Nucleus accumbens (tissue), 56 donors: Measurements from ENCODE around the gene NFE2.

Experiments
- DNase-seq, 56 donors: peaks; one replicate each; lab custom pipeline; 2025; lab: John Stamatoyannopoulos, UW

Gene NFE2

GRCh38 chr12:54311051-54311450 is 10.2 kb upstream of the NFE2 start:
- no peak for DNase-seq

DNA sequence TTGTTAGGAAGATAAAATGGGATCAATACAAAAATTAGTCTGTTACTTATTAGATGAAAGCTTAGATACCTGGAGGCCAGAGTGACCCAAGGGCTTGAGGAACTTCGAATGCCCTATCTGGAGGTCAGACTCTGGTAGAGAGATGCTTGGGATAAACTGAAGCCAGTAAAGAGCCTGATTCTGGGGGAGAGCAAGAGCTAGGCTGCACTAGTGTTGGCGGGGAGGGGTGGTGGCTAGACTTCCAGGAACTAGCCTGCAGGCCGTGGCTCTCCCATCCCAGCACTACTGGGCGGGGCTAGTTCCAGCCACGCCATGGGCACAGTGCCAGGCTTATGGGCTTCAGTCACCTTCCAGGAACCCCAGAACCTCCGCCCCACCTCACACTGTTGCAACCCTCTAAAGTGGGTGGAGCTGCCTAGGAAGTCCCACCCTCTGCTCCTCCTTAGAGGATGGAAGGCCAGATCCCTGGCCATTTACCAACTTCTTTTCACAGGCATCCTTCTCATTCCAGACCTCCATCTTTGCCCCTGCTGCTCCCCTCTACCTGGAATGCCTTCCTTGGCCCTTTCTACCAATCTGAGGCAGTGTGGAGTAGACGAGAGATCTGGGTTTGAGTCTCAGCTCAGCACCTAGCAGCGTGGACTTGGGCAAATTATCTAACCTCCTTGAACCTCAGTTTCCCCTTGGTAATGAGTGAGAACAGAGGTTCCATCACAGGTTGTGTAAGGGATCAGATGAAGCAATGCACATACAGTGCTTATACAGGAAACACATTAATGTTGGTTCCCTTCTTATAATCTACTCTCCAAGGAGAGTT is 6.3 kb upstream of the NFE2 start:
- DNase-seq, result no peak

DNA sequence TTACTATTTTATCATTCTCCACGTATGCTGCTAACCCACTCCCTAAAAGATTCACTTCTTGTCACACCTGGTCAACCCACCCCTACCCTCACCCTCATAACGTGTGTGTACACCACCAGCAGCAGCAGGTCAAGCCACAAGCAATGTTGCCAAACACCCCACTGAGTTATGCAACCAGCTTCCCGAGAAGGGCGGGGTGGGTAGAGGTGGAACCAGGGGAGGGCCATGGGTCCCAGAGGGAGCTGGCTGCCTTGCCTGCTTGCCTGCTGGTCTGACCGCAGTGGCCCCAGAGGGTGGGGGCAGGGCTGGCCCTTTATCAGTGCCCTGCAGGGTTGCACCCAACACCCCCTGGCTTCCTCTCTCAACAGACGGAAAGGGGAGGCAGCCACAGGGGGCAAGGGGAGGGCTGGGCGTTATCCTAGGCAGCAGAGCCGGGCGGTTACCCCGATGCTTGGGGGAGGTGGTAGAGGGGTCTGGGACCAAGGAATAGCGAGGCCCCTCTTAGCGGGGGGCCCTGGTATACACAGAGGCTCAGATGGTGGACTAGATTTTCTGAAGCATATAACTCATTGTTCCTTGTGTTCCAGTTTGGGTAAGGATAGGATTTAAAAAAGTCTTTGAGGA is 3.5 kb upstream of the NFE2 start:
- DNase-seq, result peak in 3 of 56 donors; percentile 9 to 49 (median 27)

GRCh38 chr12:54303640-54304039 is 2.8 kb upstream of the NFE2 start:
- no peak for DNase-seq

GRCh38 chr12:54301428-54302048 is 723 bp upstream of the NFE2 start:
- no peak for DNase-seq

GRCh38 chr12:54300225-54300731 is 537 bp downstream of the NFE2 start:
- no peak for DNase-seq

DNA sequence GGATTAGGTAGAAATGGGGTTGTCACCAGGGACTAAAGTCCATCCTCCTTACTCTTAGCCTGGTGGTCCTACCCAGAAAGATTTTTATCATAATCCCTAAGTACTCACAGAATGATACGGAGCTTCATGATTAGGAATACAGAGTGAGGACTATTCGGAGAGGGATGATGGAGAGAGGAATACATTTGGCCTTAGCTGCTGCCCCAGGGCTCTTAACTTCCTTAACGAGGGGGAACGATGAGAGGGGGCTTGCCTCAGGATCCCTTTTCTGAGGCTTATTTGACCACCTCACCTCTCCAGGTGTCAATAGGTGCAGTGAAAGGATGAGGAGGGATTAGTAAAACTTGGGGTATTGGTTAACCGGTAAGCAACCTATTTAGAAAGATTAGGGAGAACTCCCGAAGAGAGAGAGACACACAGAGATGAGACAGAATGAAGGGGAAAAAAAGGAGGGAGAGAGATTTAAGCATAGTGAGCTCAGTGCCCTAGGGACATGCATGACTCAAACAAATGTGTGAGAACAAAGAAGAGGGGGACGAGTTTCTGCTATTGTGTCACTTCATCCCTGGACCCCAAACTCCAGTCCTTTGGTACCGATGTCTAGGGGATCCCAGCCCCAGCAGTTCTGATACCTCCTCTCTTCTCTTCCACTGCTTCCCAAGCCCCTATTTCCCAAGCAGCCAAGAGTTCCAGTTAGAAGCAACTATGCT is 1.1 kb downstream of the NFE2 start:
- no peak for DNase-seq

- DNase-seq, result no peak
These were observed 1.9 kb downstream of the NFE2 start for GRCh38 chr12:54298904-54299303.

- DNase-seq, result no peak
These were observed 4.3 kb downstream of the NFE2 start for GRCh38 chr12:54296393-54297099.

DNA sequence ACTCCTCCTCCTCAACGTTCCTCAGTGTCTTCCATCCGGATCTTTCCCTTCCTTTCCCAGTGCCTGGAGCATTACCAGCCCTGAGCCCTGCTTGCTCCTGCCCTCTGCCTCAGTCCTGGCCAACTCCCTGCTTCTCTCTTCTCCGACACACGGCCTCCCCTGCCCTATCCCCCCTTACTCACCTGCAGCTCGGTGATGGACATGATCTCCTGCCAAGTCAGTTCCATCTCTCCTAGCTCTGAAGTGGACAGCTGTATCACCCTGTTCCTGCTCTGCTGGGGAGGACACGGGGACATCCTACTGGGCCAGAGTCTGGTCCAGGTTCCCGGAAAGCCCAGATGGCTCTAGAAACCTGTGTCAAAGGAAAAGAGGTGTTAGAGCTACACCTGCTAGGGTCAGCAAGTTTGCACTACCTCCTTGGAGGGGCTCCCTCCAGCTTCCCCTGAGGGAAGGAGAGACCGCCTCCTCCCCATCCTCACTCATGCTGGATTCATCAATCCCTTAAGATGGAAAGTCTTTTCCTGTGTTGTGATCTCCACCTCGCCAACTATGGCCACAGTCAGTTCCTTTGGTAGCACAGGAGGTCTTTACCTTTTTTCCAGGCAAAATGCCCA is 5.8 kb downstream of the NFE2 start:
- DNase-seq, result peak in 3 of 56 donors; percentile 26 to 40 (median 34)

- peak in 46 of 56 donors; percentile 11 to 86 (median 60) for DNase-seq
These were observed 6.5 kb downstream of the NFE2 start for GRCh38 chr12:54294152-54294952.

DNA sequence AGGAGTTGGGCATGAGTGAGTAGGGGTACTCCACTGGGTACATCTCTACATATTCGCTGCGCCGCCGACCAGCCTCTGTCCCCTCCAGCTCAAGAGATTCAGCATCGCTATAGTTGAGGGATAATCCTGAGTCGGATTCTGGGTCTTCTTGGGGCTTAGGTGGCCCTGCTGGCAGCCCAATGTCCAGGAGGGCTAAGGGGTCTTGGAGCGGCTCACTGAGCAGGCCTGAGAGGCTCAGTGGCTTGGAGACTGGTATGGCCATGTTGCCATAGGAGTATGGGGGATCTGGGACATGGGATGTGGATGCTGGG is 7.9 kb downstream of the NFE2 start:
- DNase-seq, result no peak

DNA sequence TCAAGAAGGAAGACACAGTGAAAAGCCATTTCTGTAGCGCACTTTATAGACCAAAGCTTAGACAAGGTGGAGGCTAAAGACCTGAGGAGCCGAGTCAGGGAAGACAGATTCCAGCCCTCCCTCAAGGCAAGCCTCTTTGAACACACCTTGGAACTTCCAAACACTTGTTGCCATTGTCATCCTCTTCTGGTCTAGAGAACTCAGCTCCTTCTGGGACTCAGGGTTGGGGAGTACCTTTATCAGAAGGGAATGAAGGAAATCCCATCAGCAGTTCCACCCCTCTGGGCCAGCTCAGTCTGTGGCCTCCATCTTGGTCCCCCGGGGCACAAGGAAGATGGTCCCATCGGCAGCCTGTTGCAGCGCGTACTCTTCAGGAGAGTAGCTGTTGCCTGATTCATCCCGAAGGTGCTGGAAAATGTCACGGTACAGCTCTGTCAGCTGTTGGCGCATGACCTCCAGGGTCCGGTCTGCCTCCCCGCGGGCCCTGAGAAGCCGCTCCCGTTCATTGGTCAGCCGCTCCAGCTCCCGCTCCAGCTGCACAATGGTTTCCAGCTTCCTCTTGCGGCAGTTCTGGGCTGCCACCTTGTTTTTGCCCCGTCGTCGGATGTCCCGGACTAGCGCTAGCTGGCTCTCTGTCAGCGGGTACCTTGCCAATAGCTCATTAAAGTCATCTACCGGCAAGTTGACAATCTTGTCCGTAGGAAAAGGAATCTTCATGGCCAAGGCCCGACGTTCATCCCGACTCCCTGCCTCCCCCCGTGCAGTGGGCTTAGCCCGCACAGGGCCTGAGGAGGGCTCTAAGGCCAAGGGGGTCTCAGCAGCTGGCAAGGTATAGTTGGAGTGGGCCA is 8.5 kb downstream of the NFE2 start:
- no peak for DNase-seq

DNA sequence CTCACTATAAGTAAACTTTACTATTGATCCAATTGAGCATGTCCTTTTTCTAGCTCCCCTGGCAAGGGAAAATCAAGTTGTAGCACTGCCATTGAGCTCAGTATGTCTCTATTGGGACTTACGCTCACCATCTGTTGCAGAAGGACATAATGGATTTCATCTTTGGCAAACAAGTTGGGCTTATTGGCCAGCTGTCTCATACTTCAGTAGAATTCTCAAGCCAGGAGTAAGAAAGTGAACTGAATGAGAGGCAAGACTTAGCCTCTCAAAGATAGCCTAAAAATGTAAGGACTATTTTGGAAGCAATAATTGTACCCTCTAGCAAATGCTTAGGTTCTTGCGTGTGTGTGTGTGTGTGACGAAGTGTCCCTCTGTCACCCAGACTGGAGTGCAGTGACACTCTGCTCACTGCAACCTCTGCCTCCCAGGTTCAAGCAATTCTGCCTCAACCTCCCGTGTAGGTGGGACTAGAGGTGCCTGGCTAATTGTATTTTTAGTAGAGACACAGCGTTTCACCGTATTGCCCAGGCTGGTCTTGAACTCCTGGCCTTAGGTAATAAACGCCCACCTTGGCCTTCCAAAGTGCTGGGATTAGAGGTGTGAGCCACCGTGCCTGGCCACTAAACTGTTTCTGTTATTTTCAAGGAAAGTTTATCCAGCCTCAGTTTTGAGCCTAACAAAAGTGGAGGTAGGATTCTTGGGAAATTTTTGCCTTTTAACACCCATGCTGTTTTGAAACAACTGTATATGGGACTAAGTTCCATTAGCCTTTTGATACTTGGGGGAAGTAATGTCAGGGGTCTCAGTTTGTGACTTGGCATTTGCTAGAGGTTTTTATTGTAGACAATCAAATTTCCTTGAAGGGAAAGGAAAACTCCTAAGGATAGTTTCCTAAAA is 13.3 kb downstream of the NFE2 start:
- no peak for DNase-seq

DNA sequence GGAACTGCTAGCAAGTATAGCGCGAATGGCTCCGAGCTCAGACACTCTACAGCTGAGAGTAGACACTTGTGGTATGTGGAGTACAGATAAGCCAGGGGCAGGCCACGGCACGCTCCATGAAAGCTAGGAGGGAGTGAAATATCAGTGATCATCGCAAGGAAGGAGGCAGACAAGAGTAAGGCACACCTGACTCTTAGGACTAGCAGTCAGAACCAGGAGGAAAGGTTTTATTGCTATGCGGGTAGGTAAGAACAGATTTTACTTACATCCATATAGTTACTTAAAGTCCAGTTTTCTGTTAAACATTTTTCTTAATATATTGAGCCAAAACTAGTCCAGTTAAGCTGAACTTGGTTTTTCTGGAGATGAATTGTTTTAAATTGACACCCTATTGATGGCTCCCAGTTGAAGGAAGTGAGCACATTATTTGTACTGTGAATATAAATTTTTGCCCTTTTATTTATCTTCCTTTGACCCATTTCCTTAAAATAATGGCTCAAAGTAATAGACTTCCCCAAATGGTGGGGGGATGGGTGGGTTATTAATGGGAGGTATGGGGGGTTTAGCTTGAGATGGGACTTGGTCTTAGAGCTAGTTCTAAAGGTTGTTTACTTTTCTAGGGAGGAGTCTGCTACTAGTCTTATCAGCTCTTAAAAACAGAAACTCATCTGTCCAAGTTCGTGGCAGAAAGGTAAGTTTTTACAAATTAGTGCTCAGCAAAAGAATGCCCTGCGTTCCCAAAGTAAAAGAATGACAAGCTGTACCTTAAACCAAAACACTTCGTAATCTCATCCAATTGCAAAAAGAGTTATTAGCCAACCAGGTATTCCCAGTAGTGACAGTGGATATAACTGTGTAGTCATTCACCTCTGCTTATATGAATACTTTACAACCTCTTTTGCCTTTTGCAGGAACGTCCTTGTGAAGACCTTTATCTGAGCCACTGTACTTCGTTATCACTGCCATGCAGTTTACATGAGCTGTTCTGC is 14.5 kb downstream of the NFE2 start:
- DNase-seq, result no peak
